Activated T-cell treated with anti-CD3 and anti-CD28 coated beads for 24 hours (primary cell): Measurements from ENCODE around the gene NHP2.
A peak's percentile ranks its signal among the peaks of the same experiment; 100 is the strongest.

Experiments
- DNase-seq: peaks from one replicate; pipeline ENCODE4 v3.0.0-alpha.2; 2020; ENCODE audit warnings: low read depth

Gene NHP2

GRCh38 chr5:178114325-178115135 is 39.2 kb downstream of the NHP2 start:
- no peak for DNase-seq

GRCh38 chr5:178113841-178114324 is 39.8 kb downstream of the NHP2 start:
- DNase-seq: no peak

GRCh38 chr5:178113141-178113787 is 40.4 kb downstream of the NHP2 start, which contains the start of gene N4BP3:
Gene N4BP3, plus strand, starts transcription at chr5:178113532. Its CDS starts 6,052 bp downstream, at chr5:178119584.
- peak; percentile 75 for DNase-seq

- no peak for DNase-seq
Measured at GRCh38 chr5:178112545-178112944, 41.1 kb downstream of the NHP2 start.

- no peak for DNase-seq
Measured at GRCh38 chr5:178111925-178112324, 41.8 kb downstream of the NHP2 start.

GRCh38 chr5:178110511-178110910 is 43.2 kb downstream of the NHP2 start:
- DNase-seq: no peak

GRCh38 chr5:178108966-178109365 is 44.7 kb downstream of the NHP2 start:
- no peak for DNase-seq

GRCh38 chr5:178108446-178108845 is 45.2 kb downstream of the NHP2 start:
- no peak for DNase-seq

- no peak for DNase-seq
Measured at GRCh38 chr5:178107756-178108310, 45.9 kb downstream of the NHP2 start.

- DNase-seq: no peak
Measured at GRCh38 chr5:178106556-178107239, 47.0 kb downstream of the NHP2 start.

GRCh38 chr5:178106086-178106485 is 47.6 kb downstream of the NHP2 start:
- DNase-seq: no peak

- DNase-seq: no peak
Measured at GRCh38 chr5:178104492-178104891, 49.2 kb downstream of the NHP2 start.

GRCh38 chr5:178103612-178104011 is 50.1 kb downstream of the NHP2 start:
- no peak for DNase-seq
